ENCODE data around the gene PEX7.

GRCh38 chr6:136921381-136921935, 99.1 kb downstream of the PEX7 start:
- TF ChIP-seq POLR2A (IDR thresholded peaks at IDR 0.05) (no peak), EP300 (IDR thresholded peaks at IDR 0.05) (no peak), POLR2AphosphoS5 (IDR thresholded peaks at IDR 0.05) (no peak)
- TF ChIP-seq, protein P1, sequence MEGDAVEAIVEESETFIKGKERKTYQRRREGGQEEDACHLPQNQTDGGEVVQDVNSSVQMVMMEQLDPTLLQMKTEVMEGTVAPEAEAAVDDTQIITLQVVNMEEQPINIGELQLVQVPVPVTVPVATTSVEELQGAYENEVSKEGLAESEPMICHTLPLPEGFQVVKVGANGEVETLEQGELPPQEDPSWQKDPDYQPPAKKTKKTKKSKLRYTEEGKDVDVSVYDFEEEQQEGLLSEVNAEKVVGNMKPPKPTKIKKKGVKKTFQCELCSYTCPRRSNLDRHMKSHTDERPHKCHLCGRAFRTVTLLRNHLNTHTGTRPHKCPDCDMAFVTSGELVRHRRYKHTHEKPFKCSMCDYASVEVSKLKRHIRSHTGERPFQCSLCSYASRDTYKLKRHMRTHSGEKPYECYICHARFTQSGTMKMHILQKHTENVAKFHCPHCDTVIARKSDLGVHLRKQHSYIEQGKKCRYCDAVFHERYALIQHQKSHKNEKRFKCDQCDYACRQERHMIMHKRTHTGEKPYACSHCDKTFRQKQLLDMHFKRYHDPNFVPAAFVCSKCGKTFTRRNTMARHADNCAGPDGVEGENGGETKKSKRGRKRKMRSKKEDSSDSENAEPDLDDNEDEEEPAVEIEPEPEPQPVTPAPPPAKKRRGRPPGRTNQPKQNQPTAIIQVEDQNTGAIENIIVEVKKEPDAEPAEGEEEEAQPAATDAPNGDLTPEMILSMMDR (IDR thresholded peaks at IDR 0.05): no peak
